Uterus (tissue), 4 donors: ENCODE data around the gene OR6T1. TPM values are rescaled to one million over a fixed set of nuclear protein-coding genes. Genes with fewer than 3 reads are reported as not detected.

Experiments used
- DNase-seq, 2 donors: peaks; one replicate each; pipeline ENCODE4 v3.0.0-alpha.2; 2019 to 2020
- H3K27ac ChIP-seq, 2 donors: fragments of 200-600 bp; sonication (generic); 1 replicate in 1 of 2; 2 replicates in 1 of 2; pipeline ENCODE4 v1.5.1; 2016 to 2018
- H3K27me3 ChIP-seq, 2 donors: fragments of 200-600 bp; sonication (generic); one replicate each; pipeline ENCODE4 v1.5.1; 2018 to 2019; ENCODE audit warnings: control low read depth in 1 of 2
- H3K36me3 ChIP-seq, 2 donors: fragments of 200-600 bp; sonication (generic); one replicate each; pipeline ENCODE4 v1.5.1; 2019; ENCODE audit warnings: control low read depth in 1 of 2
- H3K4me1 ChIP-seq, 2 donors: fragments of 200-600 bp; sonication (generic); one replicate each; pipeline ENCODE4 v1.5.1; 2018 to 2019; ENCODE audit warnings: control low read depth in 1 of 2
- H3K4me3 ChIP-seq, 2 donors: fragments of 200-600 bp; sonication (generic); 1 replicate in 1 of 2; 2 replicates in 1 of 2; pipeline ENCODE4 v1.5.1; 2018 to 2019; ENCODE audit warnings: mild to moderate bottlenecking in 1 of 2
- H3K9me3 ChIP-seq, 2 donors: fragments of 200-600 bp; sonication (generic); one replicate each; pipeline ENCODE4 v1.5.1; 2019; ENCODE audit warnings: control low read depth in 1 of 2
- POLR2A ChIP-seq, 2 donors: fragments of 450-650 bp; IDR thresholded peaks; one replicate each; pipeline ENCODE4 v1.6.1; 2016; ENCODE audit warnings: antibody characterized with exemption in 2 of 2, mild to moderate bottlenecking in 1 of 2, moderate library complexity in 1 of 2
- intact Hi-C: fragments of 100-400 bp; cut with DNase I; formaldehyde crosslinking; loops from one replicate; pipeline ENCODE4 v1.15.1; 2023; ENCODE audit warnings: low total_unique reads
- total RNA-seq, 4 donors: library from RNA; depleted of rRNA in 3 of 4; stranded (reverse); fragments of >200 nt in 3 of 4; gene quantifications; one replicate each; pipeline versions ENCODE4 v1.1.0 to v1.2.4, GENCODE V29; 2014 to 2023
- TF ChIP-seq, protein P1 (sequence below), 4 experiments: fragments of 200-600 bp in 2 of 4; fragments of 450-650 bp in 2 of 4; sonication (generic) in 2 of 4; IDR thresholded peaks; one replicate each; pipeline ENCODE4 v1.5.1; 2016 to 2019; ENCODE audit warnings: antibody characterized with exemption in 4 of 4, mild to moderate bottlenecking in 2 of 4, moderate library complexity in 1 of 4
- donor health status: DM: yes; HTN: yes; CAD: no.

Gene OR6T1, protein sequence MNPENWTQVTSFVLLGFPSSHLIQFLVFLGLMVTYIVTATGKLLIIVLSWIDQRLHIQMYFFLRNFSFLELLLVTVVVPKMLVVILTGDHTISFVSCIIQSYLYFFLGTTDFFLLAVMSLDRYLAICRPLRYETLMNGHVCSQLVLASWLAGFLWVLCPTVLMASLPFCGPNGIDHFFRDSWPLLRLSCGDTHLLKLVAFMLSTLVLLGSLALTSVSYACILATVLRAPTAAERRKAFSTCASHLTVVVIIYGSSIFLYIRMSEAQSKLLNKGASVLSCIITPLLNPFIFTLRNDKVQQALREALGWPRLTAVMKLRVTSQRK
- not detected for total RNA-seq

DNA sequence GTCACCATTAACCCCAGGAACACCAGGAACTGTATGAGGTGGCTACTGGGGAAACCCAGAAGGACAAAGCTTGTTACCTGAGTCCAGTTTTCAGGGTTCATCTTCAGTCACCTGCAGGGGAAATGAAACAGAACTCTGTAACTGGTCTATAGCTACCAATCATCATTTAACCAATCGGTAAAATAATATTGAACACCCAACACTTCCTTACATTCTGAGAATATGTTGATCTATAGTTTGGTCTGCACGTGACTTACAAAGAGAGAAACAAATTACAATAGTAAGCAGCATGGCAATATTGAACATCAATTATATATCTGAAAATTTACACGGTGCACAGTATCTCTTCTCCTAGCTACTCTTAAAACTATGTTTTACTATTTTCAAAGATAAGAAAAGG, at the start of gene OR6T1:
TSS of gene OR6T1 (minus strand) at position 101 of the 400 bp plus-strand sequence. CDS start at position 101, 0 bp downstream.
- no peaks in the 10 kb centered on the region for H3K36me3 ChIP-seq
- no peak within 1 kb of the TSS for H3K27ac ChIP-seq
- H3K4me1 ChIP-seq, result no peaks in the 10 kb centered on the region
- H3K9me3 ChIP-seq, result no peaks in the 10 kb centered on the region
- no peaks in the 10 kb centered on the region for H3K27me3 ChIP-seq
- H3K4me3 ChIP-seq, result no peak within 1 kb of the TSS
- intact Hi-C loops, result no loop called here
- no peak for TF ChIP-seq POLR2A (IDR thresholded peaks at IDR 0.05)
- TF ChIP-seq, protein P1, sequence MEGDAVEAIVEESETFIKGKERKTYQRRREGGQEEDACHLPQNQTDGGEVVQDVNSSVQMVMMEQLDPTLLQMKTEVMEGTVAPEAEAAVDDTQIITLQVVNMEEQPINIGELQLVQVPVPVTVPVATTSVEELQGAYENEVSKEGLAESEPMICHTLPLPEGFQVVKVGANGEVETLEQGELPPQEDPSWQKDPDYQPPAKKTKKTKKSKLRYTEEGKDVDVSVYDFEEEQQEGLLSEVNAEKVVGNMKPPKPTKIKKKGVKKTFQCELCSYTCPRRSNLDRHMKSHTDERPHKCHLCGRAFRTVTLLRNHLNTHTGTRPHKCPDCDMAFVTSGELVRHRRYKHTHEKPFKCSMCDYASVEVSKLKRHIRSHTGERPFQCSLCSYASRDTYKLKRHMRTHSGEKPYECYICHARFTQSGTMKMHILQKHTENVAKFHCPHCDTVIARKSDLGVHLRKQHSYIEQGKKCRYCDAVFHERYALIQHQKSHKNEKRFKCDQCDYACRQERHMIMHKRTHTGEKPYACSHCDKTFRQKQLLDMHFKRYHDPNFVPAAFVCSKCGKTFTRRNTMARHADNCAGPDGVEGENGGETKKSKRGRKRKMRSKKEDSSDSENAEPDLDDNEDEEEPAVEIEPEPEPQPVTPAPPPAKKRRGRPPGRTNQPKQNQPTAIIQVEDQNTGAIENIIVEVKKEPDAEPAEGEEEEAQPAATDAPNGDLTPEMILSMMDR (IDR thresholded peaks at IDR 0.05), result no peak
- no peak for DNase-seq

DNA sequence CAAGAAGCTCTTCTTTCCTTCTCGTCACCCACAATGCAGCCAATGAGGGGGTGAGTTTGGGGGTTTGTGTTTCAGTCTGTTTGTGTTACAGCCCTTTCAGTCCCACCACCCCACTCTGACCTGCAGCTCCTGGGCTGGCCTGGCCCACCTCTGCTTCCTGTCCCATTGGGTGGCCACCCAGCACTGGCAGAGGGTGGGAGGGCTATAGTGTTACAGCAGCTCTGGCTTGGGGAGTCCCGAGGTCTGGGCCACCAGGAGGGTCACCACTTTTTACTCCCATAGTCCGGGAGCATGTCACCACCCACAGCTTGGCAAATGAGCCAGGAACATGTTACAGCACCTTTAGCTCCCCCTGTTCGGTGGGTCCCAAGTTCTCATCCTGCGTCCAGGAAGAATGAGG, 35.7 kb upstream of the OR6T1 start:
- no peaks in the 10 kb centered on the region for H3K27me3 ChIP-seq
- intact Hi-C loops, result no loop called here
- H3K4me1 ChIP-seq, result no peaks in the 10 kb centered on the region
- TF ChIP-seq POLR2A (IDR thresholded peaks at IDR 0.05), result no peak
- TF ChIP-seq, protein P1 (IDR thresholded peaks at IDR 0.05), result no peak
- no peak overlapping the region for H3K27ac ChIP-seq
- no peaks in the 10 kb centered on the region for H3K36me3 ChIP-seq
- no peak for DNase-seq
- H3K9me3 ChIP-seq, result no peaks in the 10 kb centered on the region
- H3K4me3 ChIP-seq, result no peak overlapping the region

DNA sequence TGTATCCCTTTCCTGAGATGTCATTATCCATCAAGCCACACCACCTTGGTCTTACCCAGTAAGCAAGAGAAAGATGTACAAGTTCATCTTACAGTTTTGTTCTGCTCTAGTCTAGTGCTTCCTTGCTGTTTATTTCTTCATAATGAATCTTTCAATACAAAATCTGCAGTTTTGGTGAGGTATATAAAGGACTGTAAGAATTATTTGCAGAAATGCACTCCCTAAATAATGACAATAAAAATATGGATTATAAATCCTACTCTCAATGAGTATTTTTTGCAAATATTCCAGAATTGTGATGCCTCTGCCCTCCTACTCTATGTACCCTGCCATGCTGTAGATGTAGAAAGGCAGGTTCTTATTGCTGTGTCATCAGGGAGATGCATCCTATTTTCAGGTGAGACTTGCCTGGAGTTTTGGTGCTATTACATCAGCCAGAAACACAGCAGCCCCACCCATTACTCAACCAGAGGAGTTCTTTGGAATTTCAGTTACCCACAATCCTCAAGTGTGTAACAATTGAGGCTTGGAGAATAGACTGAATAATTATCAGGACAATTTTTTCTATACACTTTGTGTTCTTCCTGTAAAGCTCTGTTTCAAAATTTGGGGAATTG, 34.2 kb upstream of the OR6T1 start, which contains the start of gene OR10S1:
TSS of gene OR10S1 (minus strand) at position 51 of the 617 bp plus-strand sequence. CDS start 117 bp downstream, outside the sequence.
- intact Hi-C loops, result no loop called here
- Histone ChIP-seq H3K27me3 (no peaks in the 10 kb centered on the region), H3K4me3 (no peak within 1 kb of the TSS), H3K36me3 (no peaks in the 10 kb centered on the region), H3K27ac (no peak within 1 kb of the TSS), H3K9me3 (no peaks in the 10 kb centered on the region), H3K4me1 (no peaks in the 10 kb centered on the region)
- no peak for DNase-seq
- TF ChIP-seq POLR2A (IDR thresholded peaks at IDR 0.05), result no peak
- TF ChIP-seq, protein P1 (IDR thresholded peaks at IDR 0.05), result no peak

DNA sequence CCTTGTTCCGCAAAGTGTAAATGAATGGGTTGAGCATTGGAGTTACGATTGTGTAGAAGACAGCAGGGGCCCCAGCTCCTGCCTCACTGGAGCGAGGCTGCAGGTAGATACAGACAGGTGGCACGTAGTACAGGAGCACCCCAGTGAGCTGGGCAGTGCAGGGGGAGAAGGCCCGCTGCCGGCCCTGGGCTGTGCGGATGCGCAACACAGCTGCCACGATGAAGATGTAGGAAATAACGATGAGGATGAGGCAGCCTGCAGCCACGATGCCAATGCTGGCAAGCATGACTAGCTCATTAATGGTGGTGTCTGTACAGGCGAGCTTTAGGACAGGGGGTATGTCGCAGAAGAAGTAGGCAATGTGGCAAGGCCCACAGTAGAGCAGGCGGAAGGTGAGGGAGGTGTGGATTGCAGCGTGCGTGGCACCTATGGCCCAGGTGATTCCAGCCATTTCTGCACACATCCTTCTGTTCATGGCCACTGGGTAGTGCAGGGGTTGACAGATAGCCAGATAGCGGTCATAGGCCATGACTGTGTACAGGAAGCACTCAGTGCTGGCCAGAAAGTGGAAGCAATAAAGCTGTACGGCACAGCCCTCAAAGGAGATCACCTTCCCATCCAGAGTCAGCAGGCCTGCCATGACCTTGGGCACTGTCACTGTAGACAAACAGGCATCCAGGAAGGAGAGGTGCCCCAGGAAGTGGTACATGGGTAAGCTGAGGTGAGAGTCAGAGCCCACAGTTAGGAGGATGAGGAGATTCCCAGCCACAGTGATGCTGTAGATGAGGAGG, 33.3 kb upstream of the OR6T1 start:
- H3K4me3 ChIP-seq, result no peak overlapping the region
- H3K4me1 ChIP-seq, result no peaks in the 10 kb centered on the region
- H3K36me3 ChIP-seq, result no peaks in the 10 kb centered on the region
- TF ChIP-seq POLR2A (IDR thresholded peaks at IDR 0.05), result no peak
- TF ChIP-seq, protein P1 (IDR thresholded peaks at IDR 0.05), result no peak
- no peaks in the 10 kb centered on the region for H3K9me3 ChIP-seq
- intact Hi-C loops, result no loop called here
- DNase-seq, result no peak
- no peak overlapping the region for H3K27ac ChIP-seq
- no peaks in the 10 kb centered on the region for H3K27me3 ChIP-seq
